HUES6 (cell line): ENCODE measurements around the gene ZFP36.
A peak's percentile ranks its signal among the peaks of the same experiment; 100 is the strongest.

ENCODE experiments used
- H3K27ac ChIP-seq: 2 replicates; pipeline ENCODE4 v1.7.0; 2013; ENCODE audit warnings: low read depth, mild to moderate bottlenecking, low read length, inconsistent platforms
- H3K27me3 ChIP-seq: 2 replicates; pipeline ENCODE4 v1.6.1; 2013; ENCODE audit warnings: low read length; ENCODE audit not compliant: control insufficient read depth, insufficient read depth
- H3K36me3 ChIP-seq: 2 replicates; pipeline ENCODE4 v1.6.1; 2013; ENCODE audit warnings: low read length; ENCODE audit not compliant: control insufficient read depth, insufficient read depth
- H3K4me1 ChIP-seq: 2 replicates; pipeline ENCODE4 v1.6.1; 2013; ENCODE audit warnings: low read length; ENCODE audit not compliant: control insufficient read depth, insufficient read depth
- H3K4me3 ChIP-seq: 2 replicates; pipeline ENCODE4 v1.5.1; 2013; ENCODE audit warnings: low read depth, low read length
- H3K9ac ChIP-seq: one replicate; pipeline ENCODE4 v1.6.1; 2013; ENCODE audit warnings: mild to moderate bottlenecking, low read length
- H3K9me3 ChIP-seq: 2 replicates; pipeline ENCODE4 v1.6.1; 2013; ENCODE audit warnings: low read depth, low read length; ENCODE audit not compliant: control insufficient read depth, insufficient read depth

Gene ZFP36

DNA sequence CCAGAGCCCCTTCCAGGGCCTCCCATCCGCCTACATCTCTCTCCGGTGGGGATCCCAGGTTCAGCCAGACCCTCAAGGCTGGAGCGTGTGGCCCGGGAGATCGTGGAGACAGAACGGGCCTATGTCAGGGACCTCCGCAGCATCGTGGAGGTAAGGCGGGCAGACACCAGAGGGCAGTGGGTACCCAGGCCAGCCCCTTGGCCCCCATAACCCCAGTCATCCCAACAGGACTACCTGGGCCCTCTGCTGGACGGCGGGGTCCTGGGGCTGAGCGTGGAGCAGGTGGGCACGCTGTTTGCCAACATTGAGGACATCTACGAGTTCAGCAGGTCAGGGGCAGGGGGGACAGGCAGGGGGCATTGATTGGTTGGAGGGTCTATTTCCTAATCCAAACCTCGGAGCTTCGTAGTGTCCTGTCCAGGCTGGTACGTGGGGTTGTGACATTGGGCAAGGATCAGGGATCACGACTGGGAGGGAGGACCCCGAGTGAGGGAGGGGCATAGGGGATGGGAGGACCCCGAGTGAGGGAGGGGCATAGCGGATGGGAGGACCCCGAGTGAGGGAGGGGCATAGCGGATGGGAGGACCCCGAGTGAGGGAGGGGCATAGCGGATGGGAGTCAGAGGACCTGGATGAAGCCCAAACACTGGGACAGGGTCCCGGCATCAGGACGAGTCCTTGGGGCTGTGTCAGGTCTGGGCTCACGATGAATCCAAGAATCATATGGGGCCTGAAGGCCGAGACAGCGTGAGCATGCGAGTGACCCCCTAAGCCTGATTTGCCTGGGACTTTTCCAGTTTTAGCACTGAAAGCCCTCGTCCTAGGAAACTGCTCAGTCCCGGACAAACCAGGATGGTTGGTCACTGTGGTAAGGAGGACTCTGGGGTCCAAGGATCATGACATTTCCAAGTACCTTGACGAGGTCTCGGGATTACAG is 8.7 kb downstream of the ZFP36 start:
- Histone ChIP-seq H3K4me3 (peak overlapping the region; percentile 94; the same call in 1 of the 2 replicates), H3K27me3 (no peaks in the 10 kb centered on the region), H3K9me3 (no peaks in the 10 kb centered on the region), H3K36me3 (peaks cover 41% of the 10 kb centered on the region), H3K9ac (no peak overlapping the region), H3K4me1 (peaks cover 28% of the 10 kb centered on the region), H3K27ac (no peak overlapping the region)

DNA sequence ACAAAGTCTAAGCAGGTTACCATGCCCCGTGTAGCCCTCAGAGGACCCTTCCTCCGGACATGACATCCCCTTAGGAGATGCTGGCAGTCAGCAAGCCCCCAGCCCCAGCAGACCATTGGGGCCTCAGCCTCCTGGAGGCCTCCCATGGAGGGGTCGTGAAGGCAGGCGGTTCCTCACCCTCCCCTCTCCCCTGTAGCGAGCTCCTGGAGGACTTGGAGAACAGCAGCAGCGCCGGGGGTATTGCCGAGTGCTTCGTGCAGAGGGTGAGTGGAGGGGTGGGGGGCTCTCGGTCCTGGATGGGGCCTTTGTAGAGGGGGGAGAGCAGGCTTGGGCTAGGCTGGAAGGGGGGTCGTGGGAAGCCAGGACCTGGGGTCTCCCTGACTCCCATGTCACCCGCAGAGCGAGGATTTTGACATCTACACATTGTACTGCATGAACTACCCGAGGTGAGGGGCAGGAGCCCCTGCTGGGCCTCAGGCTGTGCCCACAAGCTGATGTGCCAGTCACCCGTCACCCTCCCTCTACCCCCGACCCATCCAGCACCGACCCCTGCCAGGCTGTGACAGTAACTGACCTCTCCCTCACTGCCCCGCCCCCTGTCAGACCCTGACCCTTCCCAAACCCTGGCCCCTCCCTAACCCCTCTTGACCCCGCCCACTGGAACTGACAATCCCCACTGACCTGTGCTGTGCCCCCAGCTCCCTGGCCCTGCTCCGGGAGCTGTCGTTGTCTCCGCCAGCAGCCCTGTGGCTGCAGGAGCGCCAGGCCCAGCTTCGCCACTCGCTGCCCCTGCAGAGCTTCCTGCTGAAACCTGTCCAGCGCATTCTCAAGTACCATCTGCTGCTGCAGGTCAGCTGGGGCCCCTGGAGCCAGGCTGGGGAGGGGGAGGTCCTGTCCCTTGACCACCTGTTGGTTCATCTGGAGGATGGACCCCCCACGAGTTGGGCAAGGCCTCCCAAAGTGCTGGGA is 9.8 kb downstream of the ZFP36 start:
- H3K27me3 ChIP-seq = no peaks in the 10 kb centered on the region
- no peak overlapping the region for H3K9ac ChIP-seq
- peaks cover 52% of the 10 kb centered on the region for H3K36me3 ChIP-seq
- H3K9me3 ChIP-seq = no peaks in the 10 kb centered on the region
- no peak overlapping the region for H3K27ac ChIP-seq
- H3K4me3 ChIP-seq = no peak overlapping the region
- H3K4me1 ChIP-seq = peaks cover 18% of the 10 kb centered on the region

DNA sequence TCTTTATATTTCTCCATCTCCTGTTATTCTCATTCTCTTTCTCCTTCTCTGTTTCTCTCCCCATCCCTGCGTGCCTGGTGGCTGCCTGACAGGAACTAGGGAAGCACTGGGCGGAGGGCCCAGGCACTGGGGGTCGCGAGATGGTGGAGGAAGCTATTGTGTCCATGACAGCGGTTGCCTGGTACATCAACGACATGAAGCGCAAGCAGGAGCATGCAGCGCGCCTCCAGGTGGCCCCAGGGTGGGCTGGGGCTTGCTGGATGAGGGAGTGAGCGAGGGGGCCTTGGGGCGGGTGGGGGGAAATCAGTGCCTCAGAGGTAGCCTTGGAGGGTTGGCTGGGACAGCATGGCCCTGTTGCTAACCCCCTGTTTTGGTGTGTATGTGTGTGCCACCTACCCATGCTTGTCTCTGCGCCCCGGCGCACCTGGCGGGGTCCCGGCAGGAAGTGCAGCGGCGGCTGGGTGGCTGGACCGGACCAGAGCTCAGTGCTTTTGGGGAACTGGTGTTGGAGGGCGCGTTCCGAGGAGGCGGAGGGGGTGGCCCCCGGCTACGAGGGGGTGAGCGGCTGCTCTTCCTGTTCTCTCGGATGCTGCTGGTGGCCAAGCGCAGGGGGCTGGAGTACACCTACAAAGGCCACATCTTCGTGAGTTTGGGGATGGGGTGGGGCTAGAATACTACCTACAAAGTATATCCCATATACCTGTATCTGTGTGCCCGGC is 11.0 kb downstream of the ZFP36 start:
- no peak overlapping the region for H3K9ac ChIP-seq
- no peaks in the 10 kb centered on the region for H3K9me3 ChIP-seq
- no peak overlapping the region for H3K4me3 ChIP-seq
- H3K27ac ChIP-seq = no peak overlapping the region
- no peaks in the 10 kb centered on the region for H3K27me3 ChIP-seq
- peaks cover 15% of the 10 kb centered on the region; the same call in 1 of the 2 replicates for H3K4me1 ChIP-seq
- H3K36me3 ChIP-seq = peaks cover 62% of the 10 kb centered on the region

DNA sequence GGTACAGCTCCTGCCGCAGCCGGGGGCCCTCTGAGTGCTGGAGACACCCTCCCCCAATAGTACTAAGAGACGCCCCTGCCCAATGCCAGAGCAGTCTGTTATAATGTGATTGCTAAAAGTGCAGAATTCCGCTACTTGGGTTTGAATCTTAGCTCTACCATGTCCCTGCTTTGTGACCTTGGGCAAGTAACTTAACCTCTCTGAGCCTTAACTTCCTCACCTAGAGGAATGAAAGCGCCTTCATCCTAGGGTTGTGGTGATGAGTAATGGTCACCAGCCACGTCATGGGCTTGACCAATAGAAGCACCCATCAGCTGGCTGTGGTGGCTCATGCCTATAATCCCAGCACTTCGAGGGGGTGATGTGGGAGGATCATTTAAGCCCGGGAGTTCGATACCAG is 12.4 kb downstream of the ZFP36 start:
- no peak overlapping the region for H3K4me3 ChIP-seq
- H3K9ac ChIP-seq = no peak overlapping the region
- H3K4me1 ChIP-seq = peaks cover 15% of the 10 kb centered on the region; the same call in 1 of the 2 replicates
- peaks cover 76% of the 10 kb centered on the region for H3K36me3 ChIP-seq
- no peaks in the 10 kb centered on the region for H3K9me3 ChIP-seq
- no peaks in the 10 kb centered on the region for H3K27me3 ChIP-seq
- no peak overlapping the region for H3K27ac ChIP-seq

DNA sequence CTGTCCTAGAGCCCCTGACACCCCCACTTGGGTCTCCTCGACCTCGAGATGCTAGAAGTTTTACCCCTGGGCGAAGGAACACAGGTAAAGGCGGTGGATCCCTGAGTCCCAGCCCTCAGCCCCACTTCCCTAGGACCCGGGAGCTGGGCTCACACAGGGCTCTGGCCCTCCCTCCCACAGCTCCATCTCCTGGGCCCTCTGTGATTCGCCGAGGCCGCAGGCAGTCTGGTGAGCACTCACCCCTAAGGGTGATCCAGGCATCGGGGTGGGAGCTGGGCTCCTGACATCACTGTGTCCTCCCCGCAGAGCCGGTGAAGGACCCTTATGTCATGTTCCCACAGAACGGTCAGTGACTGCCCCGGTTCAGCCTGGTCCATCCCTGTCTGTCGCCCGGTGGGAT is 14.1 kb downstream of the ZFP36 start:
- Histone ChIP-seq H3K36me3 (peaks cover 90% of the 10 kb centered on the region), H3K4me1 (peaks cover 1% of the 10 kb centered on the region; the same call in 1 of the 2 replicates), H3K27ac (no peak overlapping the region), H3K27me3 (no peaks in the 10 kb centered on the region), H3K9ac (no peak overlapping the region), H3K9me3 (no peaks in the 10 kb centered on the region), H3K4me3 (no peak overlapping the region)

DNA sequence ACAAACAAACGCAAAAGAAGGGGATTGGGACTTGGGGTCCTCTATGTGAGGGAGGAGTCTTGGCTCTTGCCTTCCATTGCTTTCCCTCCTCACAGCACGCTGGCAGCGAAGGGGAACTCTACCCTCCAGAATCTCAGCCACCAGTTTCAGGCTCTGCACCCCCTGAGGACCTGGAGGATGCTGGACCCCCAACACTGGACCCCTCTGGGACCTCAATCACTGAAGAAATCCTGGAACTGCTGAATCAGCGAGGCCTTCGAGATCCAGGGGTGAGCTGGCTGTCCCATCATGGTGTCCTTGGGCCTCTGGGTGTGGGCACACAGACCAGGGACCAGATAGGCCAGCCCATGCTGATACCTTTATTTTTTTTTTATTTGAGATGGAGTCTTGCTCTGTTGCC is 15.4 kb downstream of the ZFP36 start:
- no peak overlapping the region for H3K4me3 ChIP-seq
- H3K27me3 ChIP-seq = no peaks in the 10 kb centered on the region
- no peak overlapping the region for H3K9ac ChIP-seq
- no peaks in the 10 kb centered on the region for H3K9me3 ChIP-seq
- H3K27ac ChIP-seq = no peak overlapping the region
- no peaks in the 10 kb centered on the region for H3K4me1 ChIP-seq
- peaks cover 81% of the 10 kb centered on the region for H3K36me3 ChIP-seq

DNA sequence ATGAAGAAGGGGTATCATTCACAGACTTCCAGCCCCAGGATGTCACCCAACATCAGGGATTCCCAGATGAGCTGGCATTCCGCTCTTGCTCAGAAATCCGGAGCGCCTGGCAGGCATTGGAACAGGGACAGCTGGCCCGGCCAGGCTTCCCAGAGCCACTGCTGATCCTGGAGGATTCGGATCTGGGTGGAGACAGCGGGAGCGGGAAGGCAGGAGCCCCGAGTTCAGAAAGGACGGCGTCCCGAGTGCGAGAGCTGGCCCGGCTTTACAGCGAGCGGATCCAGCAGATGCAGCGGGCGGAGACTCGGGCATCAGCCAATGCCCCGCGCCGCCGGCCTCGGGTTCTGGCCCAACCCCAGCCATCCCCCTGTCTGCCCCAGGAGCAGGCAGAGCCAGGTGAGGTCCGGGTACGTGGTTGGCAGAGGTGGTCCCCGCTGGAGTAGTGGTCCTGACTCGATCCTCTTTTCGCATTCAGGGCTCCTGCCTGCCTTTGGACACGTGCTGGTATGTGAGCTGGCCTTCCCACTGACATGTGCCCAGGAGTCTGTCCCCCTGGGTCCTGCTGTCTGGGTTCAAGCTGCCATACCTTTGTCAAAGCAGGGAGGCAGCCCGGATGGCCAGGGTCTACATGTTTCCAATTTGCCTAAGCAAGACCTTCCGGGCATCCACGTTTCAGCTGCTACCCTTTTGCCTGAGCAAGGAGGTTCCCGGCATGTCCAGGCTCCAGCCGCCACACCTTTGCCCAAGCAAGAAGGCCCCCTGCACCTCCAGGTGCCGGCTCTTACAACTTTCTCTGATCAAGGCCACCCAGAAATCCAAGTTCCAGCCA is 16.8 kb downstream of the ZFP36 start:
- Histone ChIP-seq H3K9ac (no peak overlapping the region), H3K36me3 (peaks cover 69% of the 10 kb centered on the region), H3K27ac (no peak overlapping the region)

DNA sequence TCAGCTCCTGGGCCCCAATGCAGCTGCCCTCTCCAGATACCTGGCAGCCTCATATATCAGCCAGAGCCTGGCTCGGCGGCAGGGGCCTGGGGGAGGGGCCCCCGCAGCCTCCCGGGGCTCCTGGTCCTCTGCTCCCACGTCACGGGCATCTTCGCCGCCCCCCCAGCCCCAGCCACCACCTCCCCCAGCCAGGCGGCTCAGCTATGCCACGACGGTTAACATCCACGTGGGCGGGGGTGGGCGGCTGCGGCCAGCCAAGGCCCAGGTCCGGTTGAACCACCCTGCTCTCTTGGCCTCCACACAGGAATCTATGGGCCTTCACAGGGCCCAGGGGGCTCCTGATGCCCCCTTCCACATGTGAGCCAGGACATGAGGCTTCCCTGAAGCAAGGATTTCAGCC is 18.3 kb downstream of the ZFP36 start:
- Histone ChIP-seq H3K9me3 (no peaks in the 10 kb centered on the region), H3K27ac (no peak overlapping the region), H3K9ac (no peak overlapping the region), H3K27me3 (no peaks in the 10 kb centered on the region), H3K36me3 (peaks cover 58% of the 10 kb centered on the region), H3K4me3 (no peak overlapping the region), H3K4me1 (peaks cover 19% of the 10 kb centered on the region)

More for the DNA sequence above, 16.8 kb downstream of the ZFP36 start:
- Histone ChIP-seq H3K4me3 (no peak overlapping the region), H3K27me3 (no peaks in the 10 kb centered on the region), H3K9me3 (no peaks in the 10 kb centered on the region), H3K4me1 (peaks cover 11% of the 10 kb centered on the region)

DNA sequence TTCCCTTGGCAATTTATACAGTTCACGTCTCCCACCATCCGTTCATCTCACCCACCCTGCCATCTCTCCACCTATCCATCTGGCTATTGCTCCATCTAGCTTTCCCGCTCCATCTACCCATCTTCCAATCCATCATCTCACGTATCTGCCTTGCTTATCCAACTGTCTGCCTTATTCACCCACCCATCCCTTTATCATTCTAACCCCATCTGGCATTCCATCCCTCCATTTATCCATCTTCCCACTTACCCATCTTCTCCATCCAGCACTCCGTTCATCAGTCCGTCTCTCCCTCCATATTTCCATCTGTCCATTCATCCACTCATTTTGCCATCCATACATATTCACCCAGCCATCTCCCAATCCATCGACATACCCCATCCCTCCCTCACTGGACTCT is 19.1 kb downstream of the ZFP36 start:
- Histone ChIP-seq H3K36me3 (peaks cover 50% of the 10 kb centered on the region), H3K27ac (no peak overlapping the region), H3K9me3 (no peaks in the 10 kb centered on the region), H3K9ac (no peak overlapping the region), H3K4me1 (peaks cover 24% of the 10 kb centered on the region), H3K4me3 (no peak overlapping the region), H3K27me3 (no peaks in the 10 kb centered on the region)

DNA sequence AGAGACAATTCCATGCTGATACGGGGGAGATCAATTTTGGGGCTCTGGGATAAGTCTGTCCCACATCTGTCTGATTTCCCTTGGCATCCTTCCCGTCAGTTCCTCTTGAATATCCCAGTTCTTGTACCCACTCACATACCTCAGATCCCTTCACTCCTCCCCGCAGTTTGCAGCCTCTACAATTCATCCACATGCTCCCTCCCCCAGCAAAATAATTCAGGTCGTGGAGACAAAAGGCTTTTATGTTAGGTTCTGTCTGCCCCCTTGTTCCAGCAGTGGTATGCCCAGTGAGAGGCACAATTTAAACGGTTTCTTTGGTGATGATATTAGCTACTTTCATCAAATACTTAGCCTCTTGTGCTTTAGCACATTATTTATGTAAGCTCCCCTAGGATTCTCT is 19.5 kb downstream of the ZFP36 start:
- no peak overlapping the region for H3K9ac ChIP-seq
- H3K36me3 ChIP-seq = peaks cover 46% of the 10 kb centered on the region
- no peaks in the 10 kb centered on the region for H3K27me3 ChIP-seq
- peaks cover 29% of the 10 kb centered on the region for H3K4me1 ChIP-seq
- H3K4me3 ChIP-seq = no peak overlapping the region
- H3K9me3 ChIP-seq = no peaks in the 10 kb centered on the region
- no peak overlapping the region for H3K27ac ChIP-seq
